ENCODE results near the gene OR4K13. TPM values are rescaled to one million over a fixed set of nuclear protein-coding genes. Genes with fewer than 3 reads are reported as not detected.

OR4K13 gene, protein sequence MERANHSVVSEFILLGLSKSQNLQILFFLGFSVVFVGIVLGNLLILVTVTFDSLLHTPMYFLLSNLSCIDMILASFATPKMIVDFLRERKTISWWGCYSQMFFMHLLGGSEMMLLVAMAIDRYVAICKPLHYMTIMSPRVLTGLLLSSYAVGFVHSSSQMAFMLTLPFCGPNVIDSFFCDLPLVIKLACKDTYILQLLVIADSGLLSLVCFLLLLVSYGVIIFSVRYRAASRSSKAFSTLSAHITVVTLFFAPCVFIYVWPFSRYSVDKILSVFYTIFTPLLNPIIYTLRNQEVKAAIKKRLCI
- total RNA-seq: under 1 TPM in 5 of 8 experiments, not detected in 3; 0.04 to 0.49 (median 0.10) TPM

- Histone ChIP-seq H3K4me3 (no peak within 1 kb of the TSS), H3K27ac (no peak within 1 kb of the TSS), H3K4me1 (replicated peaks in 1 of 2) (no peaks in the 10 kb centered on the region)
- no peak for ATAC-seq (replicated peaks in 6 of 8)
- 39 to 100% (median 71%) methylated on average over 3 to 4 of the region's 4 CpGs; no CpG with 5 or more reads in 1 of the 10 experiments for WGBS, 10 experiments
- in situ Hi-C loops (cut with MboI; ENCODE audit: low pct_unique_long_range_greater_than_20kb in 2 of 9, low sequenced_read_pairs in 9 of 9, unreplicated experiment in 9 of 9): no loop called here
These were observed at the start of gene OR4K13 for GRCh38 chr14:20035938-20036337. Gene OR4K13, minus strand, starts transcription at chr14:20036038. Its CDS starts 1,280 bp downstream, at chr14:20034758.

GRCh38 chr14:20059745-20060144 is 23.9 kb upstream of the OR4K13 start, which contains the start of gene OR4L1:
Gene OR4L1, plus strand, starts transcription at chr14:20060045. Its CDS starts 0 bp downstream, at chr14:20060045.
- Histone ChIP-seq H3K27ac (no peak within 1 kb of the TSS), H3K4me3 (no peak within 1 kb of the TSS), H3K4me1 (replicated peaks in 1 of 2) (no peaks in the 10 kb centered on the region)
- no peak for ATAC-seq (replicated peaks in 6 of 8)
- WGBS, 10 experiments: 0 to 67% (median 62%) methylated on average over 1 to 2 of the region's 2 CpGs; no CpG with 5 or more reads in 1 of the 10 experiments
- in situ Hi-C loops (cut with MboI; ENCODE audit: low pct_unique_long_range_greater_than_20kb in 2 of 9, low sequenced_read_pairs in 9 of 9, unreplicated experiment in 9 of 9): no loop called here

DNA sequence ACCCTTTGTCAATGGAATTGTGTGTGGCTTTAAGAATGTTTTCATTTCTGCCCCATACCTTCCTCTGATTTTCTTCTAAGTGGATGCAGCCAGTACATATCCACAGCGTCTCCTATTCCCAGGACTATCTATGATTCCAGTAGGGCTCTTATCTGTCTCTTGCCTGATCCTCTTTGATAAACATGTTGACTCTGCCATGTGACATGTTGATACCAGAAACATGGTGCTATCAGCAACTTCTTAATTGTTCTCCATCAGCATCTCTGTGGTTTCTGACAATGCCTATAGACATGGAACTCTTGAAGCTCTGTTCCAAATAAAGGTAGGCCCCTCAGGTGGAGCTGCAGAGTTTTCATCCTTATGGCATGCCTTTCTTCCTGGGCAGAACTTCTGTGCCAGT is 12.4 kb upstream of the OR4K13 start:
- WGBS, 10 experiments: 0 to 20% (median 0%) methylated on average over 1 of the region's 1 CpG; no CpG with 5 or more reads in 3 of the 10 experiments
- no peak overlapping the region for H3K4me3 ChIP-seq
- in situ Hi-C loops (cut with MboI; ENCODE audit: low pct_unique_long_range_greater_than_20kb in 2 of 9, low sequenced_read_pairs in 9 of 9, unreplicated experiment in 9 of 9): no loop called here
- H3K27ac ChIP-seq: no peak overlapping the region
- no peak for ATAC-seq (replicated peaks in 6 of 8)
- no peaks in the 10 kb centered on the region for H3K4me1 ChIP-seq (replicated peaks in 1 of 2)

DNA sequence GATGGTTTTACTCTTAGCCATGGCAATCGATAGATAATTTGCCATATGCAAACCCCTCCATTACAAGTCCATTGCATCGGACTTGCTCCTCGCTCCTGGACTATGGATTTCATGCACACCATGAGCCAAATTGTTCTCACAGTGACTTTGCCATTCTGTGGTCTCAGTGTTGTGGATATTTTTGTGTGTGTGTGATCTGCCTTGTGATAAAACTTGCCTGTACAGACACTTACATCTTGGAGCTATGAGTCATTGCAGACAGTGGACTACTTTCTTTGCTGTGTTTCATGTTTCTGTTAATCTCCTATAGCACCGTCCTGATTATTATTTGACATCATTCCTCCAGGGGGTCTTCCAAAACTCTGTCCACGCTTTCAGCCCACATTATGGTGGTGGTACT is 8.4 kb upstream of the OR4K13 start:
- WGBS, 10 experiments: 0 to 70% (median 46%) methylated on average over 1 to 5 of the region's 5 CpGs; no CpG with 5 or more reads in 1 of the 10 experiments
- Histone ChIP-seq H3K4me3 (no peak overlapping the region), H3K27ac (no peak overlapping the region), H3K4me1 (replicated peaks in 1 of 2) (no peaks in the 10 kb centered on the region)
- in situ Hi-C loops (cut with MboI; ENCODE audit: low pct_unique_long_range_greater_than_20kb in 2 of 9, low sequenced_read_pairs in 9 of 9, unreplicated experiment in 9 of 9): no loop called here
- no peak for ATAC-seq (replicated peaks in 6 of 8)

DNA sequence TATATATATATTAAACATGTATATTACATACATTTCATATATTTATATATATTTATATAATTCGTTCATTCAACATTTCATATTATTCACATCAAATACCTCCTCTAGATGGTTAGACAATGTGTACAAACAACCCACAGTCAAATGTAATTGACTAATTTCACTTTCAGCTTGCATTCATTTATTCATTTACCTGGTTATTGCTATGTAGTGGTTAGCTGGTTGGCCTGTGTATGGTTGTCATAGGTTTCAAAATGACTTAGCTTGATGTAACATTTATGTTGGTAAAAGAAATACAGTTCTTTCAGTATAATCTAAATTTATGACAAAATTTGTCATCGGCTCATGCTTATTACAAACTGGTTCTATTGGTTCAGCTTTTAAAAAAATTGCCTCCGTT is 389 bp downstream of the OR4K13 start:
- WGBS, 10 experiments: 8 to 60% (median 32%) methylated on average over 2 to 3 of the region's 3 CpGs
- no peak overlapping the region for H3K4me3 ChIP-seq
- no peak for ATAC-seq (replicated peaks in 6 of 8)
- H3K4me1 ChIP-seq (replicated peaks in 1 of 2): no peaks in the 10 kb centered on the region
- no peak overlapping the region for H3K27ac ChIP-seq
- in situ Hi-C loops (cut with MboI; ENCODE audit: low pct_unique_long_range_greater_than_20kb in 2 of 9, low sequenced_read_pairs in 9 of 9, unreplicated experiment in 9 of 9): no loop called here

DNA sequence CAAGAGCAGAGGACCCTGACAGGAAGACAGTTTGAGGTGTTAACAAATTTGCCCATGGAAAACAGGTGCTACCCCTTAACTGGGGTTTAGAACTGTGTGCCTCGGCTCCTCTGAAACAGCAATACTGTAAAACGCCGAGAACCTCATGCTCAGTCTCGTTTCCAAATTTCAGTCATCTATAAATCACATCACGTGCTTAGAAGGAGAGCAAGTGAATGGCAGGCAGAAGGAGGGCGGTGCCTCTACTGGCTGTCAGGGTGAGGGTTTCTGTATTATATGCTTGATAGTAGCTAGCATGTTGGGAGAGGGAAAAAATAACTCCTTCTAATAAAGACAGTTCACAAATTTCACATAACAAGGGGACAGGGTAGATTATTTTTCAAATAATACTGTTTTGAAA is 4.8 kb downstream of the OR4K13 start:
- H3K4me1 ChIP-seq (replicated peaks in 1 of 2): no peaks in the 10 kb centered on the region
- no peak for ATAC-seq (replicated peaks in 6 of 8)
- in situ Hi-C loops (cut with MboI; ENCODE audit: low pct_unique_long_range_greater_than_20kb in 2 of 9, low sequenced_read_pairs in 9 of 9, unreplicated experiment in 9 of 9): no loop called here
- H3K27ac ChIP-seq: no peak overlapping the region
- 10 to 61% (median 37%) methylated on average over 1 to 6 of the region's 6 CpGs; no CpG with 5 or more reads in 2 of the 10 experiments for WGBS, 10 experiments
- no peak overlapping the region for H3K4me3 ChIP-seq

DNA sequence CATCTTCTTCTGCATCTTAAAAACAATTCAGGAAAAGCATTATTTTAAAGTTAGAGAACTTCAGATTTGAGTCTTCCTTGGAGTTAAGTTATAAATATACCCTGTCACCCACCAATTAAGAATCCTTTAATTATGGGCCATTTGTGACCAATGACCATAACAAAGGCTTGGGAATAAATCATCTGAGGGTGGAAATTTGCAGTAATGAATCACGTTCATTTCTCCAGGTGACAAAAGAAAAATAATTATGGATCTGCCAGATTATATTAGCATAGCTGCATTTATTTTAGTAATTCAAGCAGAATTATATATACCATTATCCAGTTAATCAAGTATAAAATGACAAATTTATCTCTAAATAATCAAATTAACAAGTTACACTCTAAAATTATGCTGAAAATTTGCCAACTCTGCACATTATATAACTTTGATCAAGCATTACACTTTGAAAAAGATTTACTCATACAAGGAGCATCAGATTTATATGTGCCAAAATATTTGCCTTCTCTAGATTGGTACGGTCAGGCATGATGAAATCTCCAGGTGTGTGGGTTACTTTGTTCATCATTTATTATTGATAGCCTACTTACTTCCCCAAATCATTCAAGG is 16.5 kb downstream of the OR4K13 start, which contains the start of gene OR4K14:
OR4K14 (minus strand) TSS at position 51 of the 609 bp plus-strand sequence. CDS start 4,114 bp downstream, outside the sequence.
- Histone ChIP-seq H3K4me3 (no peak within 1 kb of the TSS), H3K4me1 (replicated peaks in 1 of 2) (no peaks in the 10 kb centered on the region), H3K27ac (no peak within 1 kb of the TSS)
- in situ Hi-C loops (cut with MboI; ENCODE audit: low pct_unique_long_range_greater_than_20kb in 2 of 9, low sequenced_read_pairs in 9 of 9, unreplicated experiment in 9 of 9): no loop called here
- WGBS, 10 experiments: 5 to 57% (median 28%) methylated on average over 1 to 2 of the region's 2 CpGs
- no peak for ATAC-seq (replicated peaks in 6 of 8)

DNA sequence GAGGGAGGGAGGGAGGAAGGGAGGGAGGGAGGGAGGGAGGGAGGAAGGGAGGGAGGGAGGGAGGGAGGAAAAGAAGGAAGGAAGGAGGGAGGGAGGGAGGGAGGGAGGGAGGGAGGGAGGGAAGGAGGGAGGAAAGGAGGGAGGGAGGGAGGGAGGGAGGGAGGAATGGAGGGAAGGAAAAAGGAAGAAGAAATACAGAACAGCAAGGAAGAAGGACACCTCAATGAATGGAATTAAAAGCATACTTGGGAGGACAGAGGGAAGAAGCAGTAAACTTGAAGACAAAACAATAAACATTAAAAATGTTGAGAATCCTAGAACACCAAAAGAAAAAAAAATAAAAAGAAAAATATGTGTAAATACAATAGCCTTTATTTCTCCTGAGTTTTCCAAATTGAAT is 27.7 kb downstream of the OR4K13 start:
- no peaks in the 10 kb centered on the region for H3K4me1 ChIP-seq (replicated peaks in 1 of 2)
- in situ Hi-C loops (cut with MboI; ENCODE audit: low pct_unique_long_range_greater_than_20kb in 2 of 9, low sequenced_read_pairs in 9 of 9, unreplicated experiment in 9 of 9): no loop called here
- H3K4me3 ChIP-seq: no peak overlapping the region
- no peak for ATAC-seq (replicated peaks in 6 of 8)
- H3K27ac ChIP-seq: no peak overlapping the region

GRCh38 chr14:20002319-20002718 is 33.5 kb downstream of the OR4K13 start:
- in situ Hi-C loops (cut with MboI; ENCODE audit: low pct_unique_long_range_greater_than_20kb in 2 of 9, low sequenced_read_pairs in 9 of 9, unreplicated experiment in 9 of 9): no loop called here
- ATAC-seq (replicated peaks in 6 of 8): no peak
- 0 to 87% (median 61%) methylated on average over 1 to 6 of the region's 7 CpGs; no CpG with 5 or more reads in 4 of the 10 experiments for WGBS, 10 experiments
- H3K4me3 ChIP-seq: no peak overlapping the region
- H3K27ac ChIP-seq: no peak overlapping the region
- no peaks in the 10 kb centered on the region for H3K4me1 ChIP-seq (replicated peaks in 1 of 2)

DNA sequence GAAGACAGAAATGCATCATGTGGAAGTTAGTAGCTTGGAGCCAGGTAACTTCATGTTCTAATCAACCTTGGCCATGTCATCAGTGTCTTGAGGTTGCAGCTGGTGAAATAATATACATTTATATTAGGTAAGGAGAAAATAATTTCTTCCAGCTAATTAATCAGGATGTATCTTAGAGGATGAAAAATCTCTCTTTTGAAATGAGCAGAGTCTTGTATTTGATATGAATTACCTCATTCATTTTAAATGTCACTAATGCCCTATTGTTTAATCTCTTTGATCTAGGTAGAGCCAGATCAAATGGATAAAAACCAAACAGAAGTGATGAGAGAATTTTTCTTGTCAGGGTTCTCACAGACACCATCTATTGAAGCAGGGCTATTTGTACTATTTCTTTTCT is 34.0 kb downstream of the OR4K13 start, which contains the start of gene OR4Q2:
OR4Q2 (plus strand) TSS at position 301 of the 400 bp plus-strand sequence.
- H3K27ac ChIP-seq: no peak within 1 kb of the TSS
- in situ Hi-C loops (cut with MboI; ENCODE audit: low pct_unique_long_range_greater_than_20kb in 2 of 9, low sequenced_read_pairs in 9 of 9, unreplicated experiment in 9 of 9): no loop called here
- H3K4me3 ChIP-seq: no peak within 1 kb of the TSS
- ATAC-seq (replicated peaks in 6 of 8): no peak
- no peaks in the 10 kb centered on the region for H3K4me1 ChIP-seq (replicated peaks in 1 of 2)

GRCh38 chr14:19993438-19993837 is 42.4 kb downstream of the OR4K13 start:
- WGBS, 10 experiments: 0 to 60% (median 43%) methylated on average over 1 to 2 of the region's 2 CpGs; no CpG with 5 or more reads in 6 of the 10 experiments
- no peak for ATAC-seq (replicated peaks in 6 of 8)
- no peak overlapping the region for H3K27ac ChIP-seq
- no peaks in the 10 kb centered on the region for H3K4me1 ChIP-seq (replicated peaks in 1 of 2)
- in situ Hi-C loops (cut with MboI; ENCODE audit: low pct_unique_long_range_greater_than_20kb in 2 of 9, low sequenced_read_pairs in 9 of 9, unreplicated experiment in 9 of 9): no loop called here
- no peak overlapping the region for H3K4me3 ChIP-seq
